ENCODE measurements around the gene ADM. TPM values are rescaled to one million over a fixed set of nuclear protein-coding genes. Genes with fewer than 3 reads are reported as not detected.

The ADM gene
- total RNA-seq, 1 experiment from 2014 or later: 106 TPM

DNA sequence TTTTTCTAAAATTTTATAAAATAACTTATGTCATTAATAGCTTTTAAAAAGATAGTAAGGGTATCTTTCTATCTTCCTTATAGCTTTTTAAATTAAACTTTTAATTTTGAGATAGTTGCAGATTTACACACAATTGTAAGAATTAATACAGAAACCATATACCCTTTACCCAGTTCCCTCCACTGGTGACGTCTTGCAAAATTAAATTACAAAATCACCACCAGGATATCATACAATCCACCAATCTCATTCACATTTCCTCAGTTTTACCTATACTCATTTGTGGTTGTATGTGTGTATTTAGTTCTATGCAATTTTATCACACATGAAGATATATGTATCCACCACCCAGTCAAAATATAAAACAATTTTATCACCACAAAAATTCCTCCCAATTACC lies 20.9 kb upstream of the ADM start:
- DNase-seq: no peak
- Histone ChIP-seq H3K36me3 (replicated peaks; ENCODE audit: control insufficient read depth, insufficient read depth, low read length) (no peaks in the 10 kb centered on the region), H3K4me3 (ENCODE audit: insufficient read depth, low read depth, low read length) (no peak overlapping the region), H3K27me3 (ENCODE audit: control insufficient read depth, insufficient read depth, low read length) (no peaks in the 10 kb centered on the region)

DNA sequence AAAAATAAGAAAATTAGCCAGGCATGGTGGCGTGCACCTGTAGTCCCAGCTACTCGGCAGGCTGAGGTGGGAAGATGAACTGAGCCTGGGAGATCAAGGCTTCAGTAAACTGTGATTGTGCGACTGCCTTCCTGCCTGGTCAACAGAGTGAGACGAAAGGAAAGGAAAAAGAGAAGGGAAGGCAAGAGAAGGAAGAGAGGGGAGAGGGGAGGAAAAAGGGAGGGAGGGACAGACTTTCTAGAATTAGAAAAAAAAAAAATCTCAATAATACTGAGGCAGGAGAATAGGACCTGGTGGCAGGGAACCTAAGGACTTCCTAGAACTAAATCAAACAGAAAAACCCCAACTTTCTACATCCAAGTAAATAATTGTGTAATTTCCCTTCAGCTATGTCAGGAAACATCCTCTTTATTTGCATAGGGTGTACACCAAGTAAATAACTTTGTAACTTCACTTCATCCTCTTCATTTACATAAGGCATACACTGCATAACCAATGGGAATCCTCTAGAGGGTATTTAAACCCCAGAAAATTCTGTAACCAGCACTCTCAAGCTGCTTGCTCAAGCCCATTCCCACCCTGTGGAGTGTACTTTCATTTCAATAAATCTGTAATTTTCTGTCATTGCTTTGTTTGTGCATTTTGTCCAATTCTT lies 19.6 kb upstream of the ADM start:
- Histone ChIP-seq H3K36me3 (replicated peaks; ENCODE audit: control insufficient read depth, insufficient read depth, low read length) (no peaks in the 10 kb centered on the region), H3K4me3 (ENCODE audit: insufficient read depth, low read depth, low read length) (no peak overlapping the region), H3K27me3 (ENCODE audit: control insufficient read depth, insufficient read depth, low read length) (no peaks in the 10 kb centered on the region)
- DNase-seq: no peak

DNA sequence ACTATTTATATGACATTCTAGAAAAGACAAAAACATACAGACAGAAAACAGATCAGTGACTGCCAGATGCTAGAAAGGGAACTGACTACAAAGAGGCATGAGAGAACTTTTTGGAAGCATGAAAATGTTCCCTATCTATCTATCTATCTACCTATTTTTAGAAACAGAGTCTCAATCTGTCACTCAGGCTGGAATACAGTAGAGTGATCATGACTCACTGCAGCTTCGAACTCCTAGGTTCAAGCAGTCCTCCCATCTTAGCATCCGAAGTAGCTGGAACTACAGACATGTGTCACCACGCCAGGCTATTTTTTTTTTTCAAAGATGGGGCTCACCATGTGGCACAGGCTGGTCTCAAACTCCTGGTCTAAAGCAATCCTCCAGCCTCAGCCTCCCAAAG lies 17.7 kb upstream of the ADM start:
- Histone ChIP-seq H3K36me3 (replicated peaks; ENCODE audit: control insufficient read depth, insufficient read depth, low read length) (no peaks in the 10 kb centered on the region), H3K4me3 (ENCODE audit: insufficient read depth, low read depth, low read length) (no peak overlapping the region), H3K27me3 (ENCODE audit: control insufficient read depth, insufficient read depth, low read length) (no peaks in the 10 kb centered on the region)
- no peak for DNase-seq

DNA sequence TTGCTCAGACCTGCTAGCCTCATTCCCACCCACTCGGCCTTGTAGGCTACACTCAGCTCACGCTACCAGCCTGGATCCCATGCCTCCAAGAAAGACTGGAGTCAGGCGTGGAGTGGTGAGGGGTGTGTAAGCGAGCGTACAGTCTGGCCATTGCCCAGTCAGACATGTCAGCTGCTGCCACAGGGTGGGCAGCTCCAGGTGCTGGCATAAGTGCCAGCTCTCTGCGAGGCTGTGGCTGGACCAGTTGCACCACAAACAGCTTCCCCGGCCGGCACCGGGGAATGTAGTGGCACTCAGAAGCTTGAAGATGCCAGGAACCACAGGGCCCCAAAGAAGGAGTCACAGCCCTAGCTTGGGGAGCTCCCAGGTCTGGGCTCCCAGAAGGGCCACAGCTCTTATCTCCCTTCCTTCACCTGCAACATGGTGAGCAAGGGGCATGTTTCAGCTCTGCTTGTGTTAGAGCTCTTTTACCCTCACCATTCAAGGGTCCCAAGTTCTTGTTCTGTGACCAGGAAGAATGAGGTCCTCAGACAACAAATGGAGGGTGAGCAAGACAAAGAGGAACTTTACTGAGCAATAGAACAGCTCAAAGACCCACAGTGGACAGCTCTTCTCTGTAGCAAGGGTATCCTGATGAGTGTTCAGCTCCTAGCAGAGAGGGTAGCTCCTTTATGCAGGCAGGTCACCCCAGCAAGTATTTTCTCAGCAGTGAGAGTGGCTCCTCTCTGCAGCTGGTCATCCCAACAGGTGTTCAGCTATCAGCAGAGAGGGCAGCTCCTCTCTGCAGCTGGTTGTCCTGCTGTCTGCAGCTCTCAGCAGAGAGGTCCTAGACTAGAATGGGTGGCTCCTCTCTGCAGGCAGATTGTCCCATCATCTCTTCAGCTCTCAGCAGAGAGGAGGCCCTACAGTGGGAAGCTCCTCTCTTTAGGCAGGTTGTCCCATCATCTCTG lies 16.8 kb upstream of the ADM start:
- H3K4me3 ChIP-seq (ENCODE audit: insufficient read depth, low read depth, low read length): no peak overlapping the region
- no peak for DNase-seq

DNA sequence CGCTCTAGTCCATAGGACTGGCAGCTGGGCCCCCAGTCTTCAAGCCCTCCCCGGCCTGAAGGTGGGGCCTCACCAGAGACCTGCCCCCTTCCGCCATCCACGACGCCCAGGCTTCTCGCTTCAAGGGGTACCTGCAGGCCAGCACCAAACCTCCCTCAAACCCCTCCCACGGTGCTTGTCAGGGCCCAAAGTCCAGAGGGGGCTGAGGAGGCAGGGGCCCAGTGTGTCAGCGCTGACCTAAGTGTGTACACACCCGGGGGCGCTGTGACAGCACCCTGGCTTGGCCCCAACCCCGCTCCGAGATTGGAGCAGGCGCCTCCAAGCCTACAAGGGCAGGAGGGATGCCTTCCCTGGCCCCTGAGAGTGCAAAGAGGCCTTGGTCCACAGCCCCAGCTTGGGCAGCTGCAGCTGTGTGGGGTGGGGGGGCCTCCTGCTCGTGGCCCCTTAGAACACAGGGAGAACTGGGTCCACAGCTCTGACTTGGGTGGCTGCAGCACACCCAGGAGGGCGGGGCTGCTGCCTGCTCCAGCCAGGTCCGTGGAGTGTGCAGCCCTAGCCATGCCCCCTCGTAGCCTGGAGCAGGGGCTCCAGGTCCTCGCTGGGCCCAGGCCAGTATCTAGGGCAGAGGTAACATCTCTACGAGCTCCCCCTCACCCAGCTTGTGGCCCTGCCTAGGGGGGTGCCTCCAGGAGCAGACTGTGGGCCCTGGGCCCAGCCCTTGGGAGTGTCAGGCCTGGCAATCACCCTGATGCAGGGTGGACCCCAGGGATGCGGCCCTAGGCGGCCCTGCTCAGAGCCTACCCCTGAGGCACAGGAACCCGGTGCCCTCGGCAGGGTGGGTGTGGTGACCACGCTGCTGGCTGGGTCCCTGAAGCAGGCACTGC lies 15.8 kb upstream of the ADM start:
- H3K4me3 ChIP-seq (ENCODE audit: insufficient read depth, low read depth, low read length): no peak overlapping the region
- peak; percentile 23 for DNase-seq
- no peaks in the 10 kb centered on the region for H3K36me3 ChIP-seq (replicated peaks; ENCODE audit: control insufficient read depth, insufficient read depth, low read length)
- no peaks in the 10 kb centered on the region for H3K27me3 ChIP-seq (ENCODE audit: control insufficient read depth, insufficient read depth, low read length)

More for the DNA sequence above, 16.8 kb upstream of the ADM start:
- H3K27me3 ChIP-seq (ENCODE audit: control insufficient read depth, insufficient read depth, low read length): no peaks in the 10 kb centered on the region
- H3K36me3 ChIP-seq (replicated peaks; ENCODE audit: control insufficient read depth, insufficient read depth, low read length): no peaks in the 10 kb centered on the region

DNA sequence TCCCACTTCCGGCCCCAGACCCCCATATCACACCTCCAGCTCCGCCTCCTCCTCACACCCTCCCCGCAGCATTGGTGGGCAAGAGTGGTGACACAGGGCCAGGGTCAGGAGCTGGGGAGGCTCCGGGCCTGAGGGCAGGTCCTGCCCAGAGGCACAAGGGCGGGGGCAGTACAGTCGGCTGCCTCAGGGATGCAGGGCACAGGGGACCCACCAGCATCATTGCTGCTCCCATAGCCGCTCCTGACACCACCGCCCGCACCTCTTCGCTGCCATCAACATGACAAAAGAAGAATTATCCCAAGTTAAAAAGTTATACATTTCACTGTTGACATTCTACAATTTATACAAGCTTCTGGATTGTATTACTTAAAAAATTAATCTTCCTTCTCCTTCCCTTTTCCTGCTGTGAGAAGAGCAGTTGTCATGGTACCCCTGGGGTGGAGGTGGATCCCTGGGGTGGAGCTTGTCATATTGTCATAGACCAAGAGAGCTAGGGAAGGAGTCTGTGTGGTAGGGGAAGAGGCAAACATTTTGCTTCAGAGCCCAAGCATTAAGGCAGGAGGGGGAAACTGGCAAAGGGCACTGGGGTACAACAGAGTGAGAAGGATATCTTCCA lies 15.0 kb upstream of the ADM start:
- Histone ChIP-seq H3K36me3 (replicated peaks; ENCODE audit: control insufficient read depth, insufficient read depth, low read length) (no peaks in the 10 kb centered on the region), H3K27me3 (ENCODE audit: control insufficient read depth, insufficient read depth, low read length) (no peaks in the 10 kb centered on the region), H3K4me3 (ENCODE audit: insufficient read depth, low read depth, low read length) (no peak overlapping the region)
- peak; percentile 36 for DNase-seq

DNA sequence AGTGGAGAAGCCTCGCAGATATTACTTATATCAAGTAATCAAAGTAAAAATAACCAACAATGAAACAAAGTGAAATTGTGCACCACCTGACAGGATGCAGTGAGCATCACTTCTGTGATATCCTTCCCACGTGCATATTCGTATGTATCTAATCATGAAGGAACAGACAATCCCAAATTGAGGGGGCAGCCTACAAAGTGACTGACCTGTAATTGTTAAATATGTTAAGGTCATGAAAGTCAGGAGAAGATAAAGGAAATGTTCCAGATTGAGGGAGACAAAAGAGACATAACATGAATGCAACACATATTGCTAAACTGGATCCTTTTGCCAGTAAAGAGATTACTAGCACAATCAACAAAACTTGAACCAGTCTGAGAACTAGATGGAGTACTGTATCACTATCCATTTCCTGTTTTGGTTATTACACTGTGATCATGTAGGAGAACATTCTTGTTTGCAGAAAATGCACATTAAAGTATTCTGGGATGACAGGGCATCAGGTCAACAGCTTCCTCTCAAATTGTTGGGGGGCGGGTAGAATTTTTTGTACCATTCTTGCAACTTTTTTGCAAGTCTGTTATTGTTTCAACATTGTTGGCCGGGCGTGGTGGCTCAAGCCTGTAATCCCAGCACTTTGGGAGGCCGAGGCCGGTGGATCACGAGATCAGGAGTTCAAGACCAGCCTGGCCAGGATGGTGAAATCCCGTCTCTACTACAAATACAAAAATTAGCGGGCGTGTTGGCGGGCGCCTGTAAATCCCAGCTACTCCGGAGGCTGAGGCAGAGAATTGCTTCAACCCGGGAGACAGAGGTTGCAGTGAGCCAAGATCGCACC lies 12.9 kb upstream of the ADM start:
- H3K4me3 ChIP-seq (ENCODE audit: insufficient read depth, low read depth, low read length): no peak overlapping the region
- no peak for DNase-seq
- H3K27me3 ChIP-seq (ENCODE audit: control insufficient read depth, insufficient read depth, low read length): no peaks in the 10 kb centered on the region
- no peaks in the 10 kb centered on the region for H3K36me3 ChIP-seq (replicated peaks; ENCODE audit: control insufficient read depth, insufficient read depth, low read length)

DNA sequence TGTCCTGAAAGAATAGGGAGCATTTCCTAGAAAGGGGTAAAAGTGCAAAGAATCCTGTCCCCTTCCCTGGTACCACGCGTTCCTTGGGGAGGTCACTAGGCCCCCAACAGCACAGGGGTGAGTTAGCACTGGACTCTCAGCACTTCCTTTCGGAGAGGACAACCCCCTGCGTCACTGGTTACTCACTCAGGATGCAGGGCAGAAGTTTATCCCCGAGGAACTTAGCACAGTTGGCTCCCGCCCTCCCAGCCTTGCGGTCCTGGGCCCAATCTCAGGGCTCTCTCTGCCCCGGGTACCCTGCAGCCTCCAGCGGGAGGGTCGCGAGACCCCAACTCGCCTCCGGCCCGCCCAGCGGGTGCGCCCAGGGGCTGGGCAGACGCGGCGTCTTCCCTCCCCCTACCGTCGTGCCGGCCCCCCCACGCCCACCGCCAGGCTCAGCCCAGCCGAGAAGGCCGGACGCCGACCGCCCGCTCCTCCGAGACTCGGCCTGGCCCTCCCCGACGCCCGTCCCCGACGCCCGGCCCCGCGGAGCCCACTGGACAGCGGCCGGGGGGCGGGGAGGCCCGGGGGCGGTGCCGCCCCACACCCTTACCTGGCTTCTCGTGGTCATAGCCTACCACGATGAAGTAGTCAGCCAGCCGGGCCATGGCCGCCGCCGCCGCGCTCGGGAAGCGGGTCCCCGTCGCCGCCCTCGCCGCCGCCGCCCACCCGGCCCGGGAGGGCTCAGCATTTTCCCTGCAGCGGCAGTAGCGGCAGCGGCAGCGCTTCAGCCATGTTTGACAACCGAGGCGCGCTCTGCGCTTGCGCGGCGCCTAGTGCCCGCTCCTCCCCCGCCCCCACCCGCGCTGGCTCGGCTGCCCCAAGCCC lies 11.2 kb upstream of the ADM start, which contains the start of gene SBF2:
Gene SBF2, minus strand, starts transcription at position 797 of the 867 bp plus-strand sequence. Its CDS starts 150 bp downstream, at position 647.
- peak; percentile 95 for DNase-seq
- Histone ChIP-seq H3K36me3 (replicated peaks; ENCODE audit: control insufficient read depth, insufficient read depth, low read length) (no peaks in the 10 kb centered on the region), H3K4me3 (ENCODE audit: insufficient read depth, low read depth, low read length) (peak within 1 kb of the TSS; percentile 79), H3K27me3 (ENCODE audit: control insufficient read depth, insufficient read depth, low read length) (no peaks in the 10 kb centered on the region)

DNA sequence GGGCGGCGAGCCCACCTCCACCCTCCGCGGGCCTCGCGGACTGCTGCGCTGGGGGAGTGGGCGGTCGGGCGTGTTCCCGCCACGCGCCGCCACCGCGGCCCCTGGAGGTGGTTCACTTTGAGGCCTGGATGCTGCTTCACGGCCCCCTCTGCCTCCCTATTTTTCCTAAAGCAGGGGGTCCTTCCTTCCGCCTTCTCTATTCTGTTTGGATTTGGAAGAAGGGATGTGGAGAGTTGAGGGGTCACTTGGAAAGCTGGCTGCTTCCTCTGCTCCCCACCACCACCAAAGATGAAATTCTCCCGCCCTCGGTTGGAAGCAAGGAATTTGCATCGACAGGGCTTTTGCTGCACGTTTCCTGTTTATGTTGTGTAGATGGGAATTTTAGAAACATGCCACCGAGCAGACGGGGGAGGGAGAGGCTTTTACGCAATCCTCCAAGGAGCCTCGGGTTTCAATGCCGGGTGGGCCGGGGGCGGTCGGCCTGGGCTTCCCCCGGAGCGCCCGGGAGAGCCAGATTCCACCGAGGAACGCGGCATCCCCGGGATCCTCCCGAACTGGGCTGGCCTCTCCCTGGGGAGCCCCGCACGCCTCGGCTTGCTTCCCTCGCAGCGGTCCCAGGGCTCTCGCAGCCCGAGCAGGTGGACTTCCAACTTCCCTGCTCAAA lies 10.5 kb upstream of the ADM start:
- Histone ChIP-seq H3K27me3 (ENCODE audit: control insufficient read depth, insufficient read depth, low read length) (no peaks in the 10 kb centered on the region), H3K36me3 (replicated peaks; ENCODE audit: control insufficient read depth, insufficient read depth, low read length) (no peaks in the 10 kb centered on the region), H3K4me3 (ENCODE audit: insufficient read depth, low read depth, low read length) (peak overlapping the region; percentile 79)
- DNase-seq: peak; percentile 83

DNA sequence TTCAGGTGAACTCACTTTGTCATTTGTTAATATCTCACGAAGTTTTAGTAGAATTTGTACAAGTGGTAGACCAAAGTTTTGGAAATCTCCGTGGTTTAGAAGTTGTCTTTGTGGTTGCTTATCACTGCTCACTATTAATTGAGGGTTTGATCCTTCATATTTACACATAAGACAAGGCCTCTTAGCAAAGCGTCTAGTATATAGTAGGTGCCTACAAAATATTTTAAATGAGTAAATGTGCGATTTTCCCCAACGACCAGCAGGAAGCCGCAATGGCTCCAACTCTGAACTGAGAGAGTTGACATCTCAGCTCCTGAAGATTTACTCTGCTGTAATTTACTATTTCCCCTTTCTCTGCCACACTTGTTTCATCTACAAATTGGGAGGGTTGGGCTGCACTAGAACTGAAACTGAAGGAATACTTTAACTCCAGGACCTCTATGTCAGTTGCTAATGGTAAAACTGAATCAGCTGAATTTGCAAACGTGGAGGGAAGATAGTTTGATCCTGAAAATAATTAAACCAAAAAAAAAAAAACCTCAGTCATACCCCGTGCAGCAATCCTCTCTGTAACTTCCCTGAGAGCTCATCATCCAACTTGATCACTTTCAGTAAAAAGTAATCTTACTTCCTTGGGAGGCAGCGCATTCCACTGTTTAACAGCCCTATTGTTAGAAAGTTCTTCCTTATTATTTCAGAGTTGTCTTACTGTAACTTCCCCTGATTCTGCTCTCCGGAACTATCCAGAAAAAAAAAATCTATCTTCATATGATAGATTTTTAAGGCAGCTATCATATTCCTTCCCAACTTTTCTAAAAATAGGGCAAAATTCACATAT lies 9.6 kb upstream of the ADM start:
- Histone ChIP-seq H3K36me3 (replicated peaks; ENCODE audit: control insufficient read depth, insufficient read depth, low read length) (no peaks in the 10 kb centered on the region), H3K4me3 (ENCODE audit: insufficient read depth, low read depth, low read length) (peak overlapping the region; percentile 79), H3K27me3 (ENCODE audit: control insufficient read depth, insufficient read depth, low read length) (no peaks in the 10 kb centered on the region)
- peak; percentile 13 for DNase-seq

DNA sequence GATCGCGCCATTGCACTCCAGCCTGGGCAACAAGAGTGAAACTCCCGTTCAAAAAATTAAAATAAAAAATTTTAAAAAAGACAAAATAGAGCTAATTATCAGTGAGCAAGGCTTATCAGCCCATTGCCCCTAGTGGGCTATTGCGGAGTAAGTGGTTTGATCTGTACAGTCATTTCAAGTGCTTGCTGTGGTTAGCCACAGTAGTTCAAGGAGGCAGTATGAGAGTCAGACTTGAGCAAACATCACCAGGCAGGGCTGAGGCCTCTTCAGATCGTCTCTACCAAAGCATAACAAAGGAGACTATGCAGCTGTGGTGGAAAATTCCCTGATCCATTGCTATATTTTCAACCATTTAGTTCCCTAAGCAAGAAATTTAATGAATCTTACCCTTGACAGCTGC lies 6.5 kb upstream of the ADM start:
- no peaks in the 10 kb centered on the region for H3K36me3 ChIP-seq (replicated peaks; ENCODE audit: control insufficient read depth, insufficient read depth, low read length)
- no peak overlapping the region for H3K4me3 ChIP-seq (ENCODE audit: insufficient read depth, low read depth, low read length)
- peaks cover 17% of the 10 kb centered on the region; the same call in 1 of the 2 replicates for H3K27me3 ChIP-seq (ENCODE audit: control insufficient read depth, insufficient read depth, low read length)
- DNase-seq: peak; percentile 17
